HG03139 (cell line): Measurements from ENCODE around the gene ST6GALNAC6.
A peak's percentile ranks its signal among the peaks of the same experiment; 100 is the strongest.

ENCODE experiments used
- ATAC-seq: cut with Tn5 transposase; IDR thresholded peaks from one replicate; pipeline ENCODE4 v1.9.1; 2021; ENCODE audit not compliant: unreplicated experiment

ST6GALNAC6 gene

GRCh38 chr9:127934248-127934647 lies 34.8 kb upstream of the ST6GALNAC6 start:
- no peak for ATAC-seq

GRCh38 chr9:127931092-127931881 lies 31.9 kb upstream of the ST6GALNAC6 start:
- no peak for ATAC-seq

GRCh38 chr9:127930231-127931091 lies 31.1 kb upstream of the ST6GALNAC6 start, which contains the start of gene PIP5KL1:
Gene PIP5KL1 (minus strand): TSS chr9:127930777. CDS start chr9:127930752, 25 bp downstream.
- ATAC-seq, result peak; percentile 47

- no peak for ATAC-seq
Observed at GRCh38 chr9:127929625-127929979, 30.2 kb upstream of the ST6GALNAC6 start.

GRCh38 chr9:127928676-127929624 lies 29.5 kb upstream of the ST6GALNAC6 start:
- ATAC-seq, result no peak

GRCh38 chr9:127927988-127928675 lies 28.7 kb upstream of the ST6GALNAC6 start:
- ATAC-seq, result no peak

- ATAC-seq, result no peak
Observed at GRCh38 chr9:127927201-127927987, 28.0 kb upstream of the ST6GALNAC6 start.

GRCh38 chr9:127926906-127927200 lies 27.4 kb upstream of the ST6GALNAC6 start:
- no peak for ATAC-seq

GRCh38 chr9:127925959-127926905 lies 26.8 kb upstream of the ST6GALNAC6 start:
- no peak for ATAC-seq

- no peak for ATAC-seq
Observed at GRCh38 chr9:127924736-127925444, 25.5 kb upstream of the ST6GALNAC6 start.

- no peak for ATAC-seq
Observed at GRCh38 chr9:127923771-127924170, 24.4 kb upstream of the ST6GALNAC6 start.

GRCh38 chr9:127923046-127923445 lies 23.6 kb upstream of the ST6GALNAC6 start:
- ATAC-seq, result no peak

GRCh38 chr9:127921557-127922120 lies 22.2 kb upstream of the ST6GALNAC6 start:
- no peak for ATAC-seq

GRCh38 chr9:127920794-127921193 lies 21.4 kb upstream of the ST6GALNAC6 start:
- ATAC-seq, result no peak

GRCh38 chr9:127919253-127919815 lies 19.9 kb upstream of the ST6GALNAC6 start:
- ATAC-seq, result no peak

GRCh38 chr9:127918183-127919107 lies 19.0 kb upstream of the ST6GALNAC6 start:
- ATAC-seq, result no peak
